HG02610 (cell line): ENCODE results near the gene GORASP1.

Source experiments
- ATAC-seq: cut with Tn5 transposase; IDR thresholded peaks from one replicate; pipeline ENCODE4 v1.9.1; 2021; ENCODE audit warnings: mild to moderate bottlenecking, moderate library complexity; ENCODE audit not compliant: unreplicated experiment

The GORASP1 gene

DNA sequence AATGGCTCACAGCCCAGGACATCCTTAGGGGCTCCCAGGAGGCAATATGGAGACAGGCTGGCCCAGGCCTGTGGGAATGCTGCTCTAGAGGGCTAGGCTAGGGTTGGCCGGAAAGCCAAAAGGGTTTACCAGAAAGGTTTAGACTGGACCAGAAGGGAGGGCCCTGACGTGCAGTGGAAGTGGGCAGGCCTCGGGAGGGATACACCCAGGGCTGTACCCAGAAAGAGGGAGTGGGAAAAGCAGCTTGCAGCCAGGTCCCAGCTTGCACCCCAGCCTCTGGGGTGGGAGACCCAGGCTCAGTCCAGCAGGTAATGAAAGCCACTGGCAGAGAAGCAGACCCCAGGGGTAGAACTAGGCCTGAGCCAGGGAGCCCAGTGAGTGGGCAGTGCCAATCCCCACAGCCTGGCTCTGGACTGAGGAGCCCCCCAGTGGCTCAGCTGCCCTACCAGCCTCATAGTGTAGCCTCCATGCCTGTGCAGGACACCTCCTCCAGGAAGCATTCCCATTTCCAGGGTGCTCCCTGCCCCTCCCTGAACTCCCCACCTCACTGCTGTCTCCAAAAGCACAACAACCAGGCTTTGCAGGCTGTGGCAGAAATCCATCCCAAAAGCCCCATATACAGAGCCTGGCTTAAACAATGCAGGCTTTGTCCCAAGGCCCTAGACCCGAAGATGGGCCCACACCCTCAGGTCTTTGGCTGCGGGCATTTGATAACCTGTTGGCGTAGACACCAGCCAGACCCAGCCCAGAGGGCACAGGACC is 3.5 kb downstream of the GORASP1 start:
- ATAC-seq, result no peak

DNA sequence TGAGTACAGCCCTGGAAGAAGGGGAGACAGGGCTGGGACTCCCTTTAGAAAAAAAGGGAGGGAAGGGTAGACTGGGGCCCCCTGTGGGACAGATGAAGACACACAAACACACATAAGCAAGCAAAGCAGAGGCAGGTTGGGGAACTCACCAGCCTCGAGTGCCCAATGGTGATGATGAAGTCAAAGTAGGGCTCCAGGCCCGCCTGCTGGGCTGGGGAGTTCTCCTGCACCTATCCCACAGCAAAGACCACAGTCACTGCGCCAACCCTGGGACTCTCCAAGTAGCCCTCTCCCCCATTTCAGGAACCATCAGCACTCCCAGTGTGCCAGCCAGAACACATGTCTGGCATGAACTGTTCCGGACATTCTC is 4.1 kb downstream of the GORASP1 start:
- ATAC-seq, result no peak

DNA sequence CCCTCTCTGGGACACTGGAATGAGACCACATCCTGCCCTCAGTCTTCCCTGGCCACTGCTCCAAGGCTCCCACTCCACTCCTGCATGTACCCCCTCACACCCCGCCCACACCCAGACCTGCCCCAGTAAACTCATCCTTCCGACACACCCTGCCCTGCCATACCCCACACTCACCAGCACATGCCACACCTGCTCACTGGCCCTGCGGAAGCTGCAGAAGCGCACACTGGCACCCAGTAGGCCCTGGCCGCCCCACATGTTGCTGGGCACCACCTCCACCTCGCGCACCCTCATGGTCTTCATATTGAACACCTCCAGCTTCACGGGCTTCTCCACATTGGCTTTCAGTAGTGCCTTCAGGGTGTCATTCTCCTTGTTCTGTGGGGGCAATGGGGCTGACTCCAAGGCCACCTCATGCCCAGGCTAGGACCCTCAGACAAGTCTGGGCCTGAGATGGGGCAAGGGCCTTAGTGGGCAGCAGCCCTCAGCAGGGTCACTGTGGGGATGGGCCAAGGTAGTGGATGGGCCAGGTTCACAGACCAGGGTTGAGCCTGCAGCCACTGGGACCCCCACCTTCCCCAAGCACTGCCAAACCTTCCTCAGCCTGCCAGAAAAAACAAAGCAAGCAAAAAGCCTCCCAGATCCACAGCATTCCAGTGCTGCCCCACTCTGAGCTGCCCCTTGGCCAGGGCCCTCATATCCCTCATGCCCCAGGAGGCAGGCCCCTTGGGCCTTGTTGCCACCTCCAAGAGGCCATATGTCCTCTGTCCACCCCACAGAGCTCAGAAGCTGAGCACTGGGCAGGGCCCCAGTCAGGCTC is 4.7 kb downstream of the GORASP1 start:
- no peak for ATAC-seq

DNA sequence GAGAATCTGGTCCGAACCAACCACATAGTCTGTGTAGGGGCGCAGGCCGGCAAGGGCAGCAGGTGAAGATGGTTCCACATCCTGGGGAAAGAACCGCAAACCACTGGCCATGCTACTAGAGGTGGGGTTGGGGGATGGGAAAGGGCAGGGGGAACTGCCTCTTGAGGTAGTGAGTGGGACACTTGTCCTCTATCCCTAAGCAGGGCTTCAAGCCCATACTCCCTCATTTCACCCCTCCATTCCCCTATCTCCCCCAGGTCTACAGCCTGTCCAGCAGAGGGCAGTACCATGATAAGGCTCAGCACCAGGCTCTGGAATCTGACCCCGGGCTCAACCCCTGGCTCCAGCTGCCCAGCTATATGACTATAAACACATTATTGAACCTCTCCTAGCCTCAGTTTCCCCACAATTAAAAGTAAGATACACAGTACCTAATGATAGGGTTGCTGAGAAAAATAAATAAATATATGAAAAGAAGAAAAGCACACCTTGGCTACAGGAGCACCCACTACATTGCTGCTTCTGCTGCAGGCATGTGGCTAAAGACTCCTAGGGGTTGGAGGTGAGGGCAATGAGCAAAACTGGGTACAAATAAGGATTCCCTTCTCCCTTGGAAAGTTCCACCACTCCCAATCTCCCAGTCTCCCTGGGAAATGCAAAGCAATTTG is 6.3 kb downstream of the GORASP1 start:
- ATAC-seq, result peak; percentile 71

DNA sequence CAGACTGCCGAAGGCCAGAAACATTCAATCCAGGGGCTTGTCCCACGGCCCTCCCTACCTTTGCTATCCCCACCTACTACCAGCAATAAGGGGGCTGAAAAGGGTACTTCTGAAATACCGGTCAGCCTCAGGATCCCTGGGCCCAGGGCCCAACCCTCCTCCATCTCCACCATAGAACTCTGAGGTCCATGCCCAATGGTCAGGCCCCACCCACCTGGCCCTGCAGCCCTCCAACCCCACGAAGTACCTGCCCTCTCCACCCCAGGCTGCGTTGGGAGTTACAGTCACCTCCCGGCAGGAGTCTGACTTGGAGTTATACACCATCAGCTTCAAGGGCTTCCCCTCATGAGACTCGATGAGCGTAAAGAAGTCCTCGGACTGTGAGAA is 6.9 kb downstream of the GORASP1 start:
- ATAC-seq, result no peak

DNA sequence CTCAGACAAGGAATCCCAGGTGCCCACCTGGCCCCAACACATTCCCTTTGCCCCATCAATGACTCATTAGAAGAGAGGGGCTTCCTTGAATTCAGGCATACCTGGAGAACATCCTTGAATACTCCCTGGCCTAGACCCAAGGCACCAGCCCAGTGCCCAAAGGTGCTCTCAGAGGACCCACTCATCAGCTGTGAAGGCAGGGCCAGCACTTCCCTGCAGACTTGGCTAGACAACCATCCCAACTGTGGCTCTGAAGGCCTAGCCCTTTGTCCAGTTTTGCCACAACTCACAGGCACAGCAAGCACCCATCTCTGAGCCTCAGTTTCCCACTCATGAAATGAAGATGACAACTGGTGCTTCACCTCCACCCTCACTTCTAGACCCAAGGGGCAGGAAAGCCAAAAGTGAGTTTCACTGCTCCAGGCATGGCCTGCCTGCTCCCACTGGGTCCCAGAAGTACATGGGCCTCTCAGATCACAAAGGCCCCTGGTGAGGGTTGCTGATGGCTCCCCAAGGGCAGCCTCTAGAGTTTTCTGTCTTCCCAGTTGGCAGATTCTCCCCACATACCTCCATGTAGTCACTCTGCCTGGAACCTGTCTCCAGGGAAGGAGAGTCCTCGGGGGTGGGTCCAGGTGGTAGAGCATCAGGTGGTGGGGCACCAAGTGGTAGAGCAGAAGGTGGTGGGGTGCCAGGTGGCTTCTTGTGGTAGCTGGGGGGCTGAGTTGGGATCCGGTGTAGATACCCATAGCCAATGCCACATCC is 7.5 kb downstream of the GORASP1 start:
- ATAC-seq, result no peak

DNA sequence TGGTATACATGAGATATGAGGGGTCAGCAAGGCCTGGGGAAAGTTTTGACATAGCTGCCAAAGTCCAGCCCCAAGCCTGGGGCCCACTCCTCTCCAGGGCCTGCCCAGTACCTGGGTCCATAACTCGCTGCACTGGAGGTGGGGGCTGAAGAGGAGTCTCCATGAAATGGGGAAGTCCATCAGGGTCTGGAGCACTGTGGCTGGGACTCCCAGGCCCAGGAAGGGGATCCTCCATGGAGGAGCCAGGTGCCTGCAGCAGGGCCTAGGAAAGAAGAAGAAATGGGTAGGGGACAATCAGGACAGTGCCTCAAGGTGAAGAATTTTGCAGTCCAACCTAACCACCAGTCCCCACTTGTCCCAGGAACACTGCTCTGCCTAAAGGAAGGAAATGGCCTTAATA is 8.2 kb downstream of the GORASP1 start:
- no peak for ATAC-seq

DNA sequence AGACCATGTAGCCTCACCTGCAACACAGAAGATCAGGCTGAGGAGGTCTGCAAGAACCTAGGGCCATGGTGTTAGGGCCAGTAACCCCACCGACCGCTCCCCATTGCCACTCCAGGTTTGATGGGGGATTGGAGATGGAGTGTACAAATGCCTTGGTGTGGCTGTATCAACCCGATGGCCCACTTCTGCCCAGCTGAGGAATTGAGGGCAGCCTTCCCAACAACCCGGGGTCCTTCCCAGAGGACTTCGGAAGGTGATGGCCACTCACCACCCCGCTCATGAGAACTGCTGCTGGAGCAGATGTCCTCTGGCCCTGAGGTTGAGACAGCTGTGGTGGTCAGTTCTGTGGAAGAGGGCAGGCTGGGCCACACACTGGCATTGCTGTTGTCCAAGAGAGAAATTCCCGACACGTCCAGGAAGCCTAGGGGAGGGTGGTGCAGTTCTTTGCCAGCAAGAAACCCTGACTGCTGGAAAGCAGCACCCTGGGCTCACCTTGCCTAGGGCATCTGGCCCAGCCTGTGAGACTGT is 8.9 kb downstream of the GORASP1 start:
- ATAC-seq, result no peak

DNA sequence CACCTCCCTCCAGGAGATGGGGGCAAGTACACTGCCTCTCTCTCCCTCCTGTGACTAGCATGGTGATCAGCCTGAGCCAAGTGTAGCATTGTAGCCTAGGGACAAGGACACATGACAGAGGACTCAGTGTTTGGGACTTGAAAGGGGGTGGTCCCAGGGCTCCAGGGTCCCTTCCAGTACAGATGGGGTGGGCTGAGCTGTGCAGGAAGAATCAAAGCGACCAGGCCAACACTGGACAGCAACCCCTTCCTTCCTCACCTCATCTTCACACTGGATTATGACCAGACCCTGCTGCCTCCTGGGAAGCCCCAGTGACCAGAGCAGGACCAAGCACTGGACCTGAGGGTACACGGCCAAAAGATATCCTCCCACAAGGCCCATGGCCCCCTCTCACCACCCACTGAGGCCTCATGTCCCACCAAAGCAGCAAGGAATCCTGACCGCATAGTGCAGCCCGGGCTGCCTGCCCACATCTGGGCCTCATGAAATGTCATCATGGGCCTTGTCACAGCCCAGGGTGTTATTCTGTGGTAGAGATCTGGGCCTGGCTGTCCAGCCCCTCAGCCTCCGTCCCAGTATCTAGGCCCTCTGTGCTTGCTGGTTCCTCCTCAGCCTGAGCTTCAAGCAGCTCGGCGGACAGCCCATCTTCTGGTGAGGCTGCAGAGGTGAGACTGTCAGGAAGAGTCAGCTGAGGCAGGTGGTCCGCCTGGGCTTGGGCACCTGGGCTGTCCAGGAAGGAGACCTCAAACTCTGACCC is 9.5 kb downstream of the GORASP1 start:
- ATAC-seq, result no peak

DNA sequence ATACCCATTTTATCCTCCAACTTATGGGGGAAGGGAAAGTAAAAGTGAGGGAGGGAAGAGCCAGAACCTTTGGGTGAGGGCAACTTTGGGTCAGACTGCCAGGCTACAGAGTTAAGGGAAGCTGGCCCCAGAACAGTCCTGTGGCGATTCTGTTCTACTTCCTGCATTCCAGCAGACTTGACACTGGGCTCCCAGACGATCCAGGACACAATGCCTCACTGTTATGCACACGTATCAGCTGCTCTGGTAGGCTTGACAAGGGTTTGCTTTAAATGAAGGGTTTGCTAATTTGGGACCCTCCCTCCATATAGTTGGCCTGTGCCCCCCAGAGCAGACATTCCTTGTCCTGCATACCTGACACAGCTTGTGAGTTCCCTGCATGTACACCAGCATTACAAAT is 10.7 kb downstream of the GORASP1 start:
- ATAC-seq, result no peak

DNA sequence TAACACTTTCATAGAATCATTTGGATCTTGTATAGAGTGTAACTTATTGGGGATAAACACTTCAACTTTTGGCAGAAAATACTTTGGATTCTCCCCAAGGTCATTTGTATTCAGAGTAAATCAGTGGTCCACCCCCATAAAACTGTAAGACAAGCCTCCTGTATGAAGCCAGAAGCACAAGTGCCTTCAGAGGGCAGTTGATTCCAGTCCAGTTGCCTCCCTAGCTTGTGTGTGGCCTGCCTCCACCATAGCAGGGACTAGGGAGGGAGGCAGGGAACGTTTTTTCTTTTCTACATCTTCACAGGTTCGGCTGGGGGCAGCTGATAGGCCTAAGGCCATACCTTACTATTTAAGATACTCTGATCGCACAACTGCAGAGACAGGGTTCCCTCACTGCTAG is 11.6 kb downstream of the GORASP1 start:
- ATAC-seq, result no peak

DNA sequence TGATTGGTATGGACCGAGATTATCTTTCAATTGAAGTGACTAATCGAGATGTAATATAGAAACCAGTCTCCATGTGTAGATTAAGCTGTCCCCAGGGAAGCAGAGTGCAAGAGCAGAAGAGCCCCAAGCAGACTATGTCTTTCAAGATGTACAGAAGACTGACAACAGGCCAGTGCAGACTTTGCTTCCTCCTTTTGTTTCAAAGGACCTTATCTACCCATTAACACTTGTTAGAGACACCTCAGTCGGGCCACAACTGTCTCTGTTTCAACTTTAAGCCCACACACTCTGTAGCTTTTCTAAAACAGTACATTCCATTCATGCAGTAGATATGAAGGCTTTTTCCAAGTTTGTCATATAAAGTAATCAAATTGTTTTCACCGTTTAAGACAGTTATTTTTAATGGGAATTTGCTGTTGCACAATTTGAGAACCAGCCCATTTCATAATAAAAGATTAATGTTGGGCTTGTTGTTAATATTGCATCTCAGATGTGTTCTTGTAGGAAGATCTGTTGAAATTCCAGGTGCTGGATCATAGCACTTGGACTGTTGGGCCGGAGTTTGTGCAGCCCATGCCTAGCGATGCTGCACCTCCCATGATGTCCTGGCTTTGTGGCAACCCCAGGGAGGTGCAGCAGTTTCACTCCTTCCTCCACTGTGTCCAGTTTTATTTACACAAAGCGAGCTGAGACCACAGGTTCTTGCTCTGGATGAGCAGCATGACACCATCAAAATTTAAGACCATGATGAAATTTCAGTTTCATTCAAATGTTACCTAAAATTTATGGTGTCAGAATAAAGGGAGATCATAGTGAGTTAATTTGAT is 12.4 kb downstream of the GORASP1 start:
- ATAC-seq, result no peak

DNA sequence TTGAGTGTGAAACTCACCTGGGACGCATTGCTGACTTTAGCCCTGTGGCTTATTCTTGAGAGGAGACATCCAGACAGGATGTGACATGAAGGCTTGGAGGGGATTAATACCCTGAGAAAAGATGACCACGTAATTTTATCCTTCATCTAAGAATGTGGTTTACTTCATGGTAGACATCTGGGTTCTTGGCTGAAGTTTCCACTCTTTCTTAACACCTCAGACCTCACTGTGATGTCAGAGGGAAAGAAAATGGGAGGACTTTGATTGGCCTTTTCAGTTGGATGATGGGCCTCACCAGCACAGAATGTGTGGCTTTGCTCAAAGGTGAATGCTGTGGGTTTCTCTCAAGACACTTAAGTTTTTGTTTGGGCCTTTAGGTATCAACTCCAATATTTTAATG is 16.5 kb downstream of the GORASP1 start:
- ATAC-seq, result no peak

DNA sequence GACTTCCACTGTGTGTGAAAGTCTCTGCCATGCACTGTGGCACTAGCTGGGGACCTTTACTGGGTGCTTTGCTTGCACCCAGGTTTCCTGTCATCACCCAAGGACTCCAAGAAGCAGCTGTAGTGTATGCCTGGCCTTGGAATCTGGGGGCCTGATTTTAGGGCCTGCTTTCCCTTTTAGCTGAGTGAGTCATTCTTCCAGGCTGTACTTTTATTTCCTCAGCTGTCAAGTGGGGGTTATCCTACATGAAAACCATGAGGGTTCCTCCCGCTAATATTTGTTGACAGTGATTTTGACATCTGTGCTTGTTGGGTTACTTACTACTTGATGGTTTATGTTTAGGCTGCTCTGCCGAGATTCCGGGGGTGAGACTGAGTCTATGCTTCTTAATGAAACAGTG is 18.5 kb downstream of the GORASP1 start:
- ATAC-seq, result no peak

DNA sequence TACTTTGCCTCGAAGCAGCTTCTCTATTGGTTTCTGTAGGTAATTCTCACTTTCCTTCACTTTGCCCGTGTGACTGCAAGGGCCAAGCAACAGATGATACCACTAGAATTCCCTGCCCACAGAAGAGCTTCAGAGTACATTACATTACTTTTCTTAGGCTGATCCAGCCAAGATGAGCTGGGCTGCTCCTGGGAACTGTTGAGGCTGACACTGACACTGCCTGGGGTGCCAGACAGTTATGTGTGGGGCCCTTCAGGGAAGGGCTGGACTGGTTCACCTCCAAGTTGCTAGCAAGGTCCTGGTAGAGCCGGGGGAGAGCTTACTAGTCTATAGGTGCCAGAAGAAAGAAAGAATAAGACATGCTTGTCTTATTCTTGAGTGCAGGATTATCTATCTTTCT is 19.0 kb downstream of the GORASP1 start:
- ATAC-seq, result no peak

DNA sequence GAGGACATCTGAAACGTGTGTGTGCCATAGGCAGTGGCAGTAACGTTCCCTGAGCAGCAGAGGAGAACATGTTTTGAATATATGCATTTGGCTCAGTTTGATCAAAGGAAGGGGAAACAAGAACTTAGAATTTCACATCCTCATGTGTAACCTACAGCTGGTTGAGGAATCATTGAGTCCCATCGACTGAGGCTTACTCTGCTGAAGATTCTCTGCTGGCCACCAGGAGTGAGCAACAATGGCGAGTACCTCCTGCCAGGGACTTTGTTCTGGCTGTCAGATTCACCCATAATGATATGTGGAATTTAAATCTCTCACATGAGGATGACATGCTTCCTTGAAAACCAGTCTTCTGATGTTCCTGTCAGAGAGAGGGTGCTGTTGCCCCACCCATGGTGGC is 21.3 kb downstream of the GORASP1 start:
- peak; percentile 88 for ATAC-seq

DNA sequence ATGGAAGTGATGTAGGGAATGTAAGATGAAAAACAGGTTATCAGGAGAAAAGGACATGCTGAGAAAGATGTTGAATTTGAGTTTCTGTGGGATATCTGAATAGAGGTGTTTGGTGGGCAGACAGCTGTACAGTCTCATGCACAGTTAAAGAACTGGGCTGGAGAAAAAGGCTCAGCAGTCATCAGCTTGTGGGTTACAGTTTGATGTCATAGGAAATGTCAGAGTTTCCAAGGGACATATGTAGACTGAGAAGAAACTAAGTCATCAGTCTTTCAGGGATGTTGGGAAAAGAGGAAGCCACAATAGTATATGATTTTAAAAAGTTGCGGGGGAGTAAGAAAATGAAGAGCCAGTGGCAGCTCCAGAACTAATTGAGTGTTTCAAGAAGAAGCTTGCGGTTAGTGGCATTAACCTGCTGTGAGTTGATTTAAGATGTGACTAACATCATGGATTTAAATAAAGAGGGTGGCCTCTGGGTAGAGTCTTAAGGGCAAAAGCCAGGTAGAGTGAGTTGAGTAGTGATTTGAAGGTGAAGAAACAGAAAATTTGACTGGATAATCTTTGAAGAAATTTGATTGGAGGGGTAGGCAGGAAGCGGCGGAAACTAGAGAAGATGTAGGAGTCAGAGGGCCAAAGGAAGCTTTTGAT is 24.6 kb downstream of the GORASP1 start:
- no peak for ATAC-seq

DNA sequence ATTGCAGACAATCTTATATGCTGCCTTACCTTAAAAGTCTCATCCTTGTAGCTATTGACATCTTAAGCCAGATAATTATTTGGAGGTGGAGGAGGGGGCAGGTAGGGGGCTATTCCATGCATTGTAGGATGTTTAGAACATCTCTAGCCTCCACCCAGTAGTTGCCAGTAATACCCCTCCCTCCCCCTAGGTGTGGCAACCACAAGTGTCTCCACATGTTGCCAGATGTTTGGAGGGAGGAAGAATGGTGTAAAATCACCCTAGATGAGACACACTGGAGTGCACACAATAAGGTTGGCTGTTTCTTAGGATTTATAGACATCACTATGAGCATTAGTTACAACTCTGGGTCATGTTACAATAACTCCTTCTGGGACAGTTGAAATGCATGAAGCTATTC is 27.4 kb downstream of the GORASP1 start:
- no peak for ATAC-seq

DNA sequence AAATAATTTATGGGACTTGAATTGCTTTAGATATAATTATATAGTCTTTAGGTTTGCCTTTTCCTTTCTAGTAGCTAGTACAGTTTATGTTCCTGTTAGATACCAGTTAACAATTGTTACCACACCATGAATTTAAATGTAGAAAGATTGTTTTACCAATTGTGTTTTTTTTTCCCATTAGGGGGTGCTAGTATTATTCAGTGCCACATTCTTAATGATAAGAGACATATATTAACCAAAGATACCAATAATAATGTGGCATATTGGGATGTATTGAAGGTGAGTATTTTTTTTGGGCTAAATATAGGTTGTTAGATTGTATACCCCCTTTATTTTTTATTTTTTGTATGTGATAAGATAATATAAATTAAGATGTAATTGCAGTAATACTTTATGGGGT is 27.9 kb downstream of the GORASP1 start:
- no peak for ATAC-seq
